SKM-1 (cell line): ENCODE measurements around the gene DGCR8.
A peak's percentile ranks its signal among the peaks of the same experiment; 100 is the strongest.

Source experiments
- DNase-seq: peaks from one replicate; lab custom pipeline; 2025; ENCODE audit not compliant: unreplicated experiment; lab: John Stamatoyannopoulos, UW

DGCR8 gene

DNA sequence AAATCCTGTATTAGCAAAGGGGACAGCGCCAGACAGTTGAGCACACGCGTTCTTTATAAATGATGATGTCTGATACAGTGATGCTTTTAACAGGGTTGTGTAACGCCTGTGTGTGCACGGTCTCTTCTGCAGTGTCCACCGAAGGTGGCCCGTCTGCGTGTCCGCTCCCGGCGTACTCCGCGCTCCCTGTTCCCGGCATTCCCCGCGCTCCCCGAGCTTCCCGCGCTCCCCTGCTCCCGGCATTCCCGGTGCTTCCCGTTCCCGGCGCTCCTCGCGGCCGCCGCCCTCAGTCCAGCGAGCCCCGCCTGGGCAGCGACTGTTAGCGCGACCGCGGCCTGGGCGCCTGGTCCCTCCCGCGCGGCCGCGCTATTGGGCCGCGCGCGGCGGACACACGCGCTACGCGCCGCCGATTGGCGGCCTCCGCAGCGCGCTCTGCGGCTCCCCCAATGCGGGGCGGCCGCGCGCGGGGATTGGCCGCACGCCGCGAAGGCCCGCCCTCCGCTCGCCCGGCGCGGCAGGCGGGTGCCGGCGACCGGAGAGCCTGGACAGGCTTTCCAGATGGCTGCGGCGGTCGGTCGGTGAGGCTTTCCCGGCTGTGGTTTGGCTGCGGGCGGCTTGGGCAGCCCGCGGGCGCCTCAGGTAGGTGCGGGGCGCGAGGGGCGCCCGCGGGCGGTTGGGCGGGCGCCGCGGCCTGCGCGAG lies at the start of gene DGCR8:
TSS of gene DGCR8 (plus strand) at position 497 of the 700 bp plus-strand sequence. CDS start 5,723 bp downstream, outside the sequence.
- DNase-seq, result peak; percentile 77

GRCh38 chr22:20031732-20032406 lies 48.2 kb upstream of the DGCR8 start:
- no peak for DNase-seq

DNA sequence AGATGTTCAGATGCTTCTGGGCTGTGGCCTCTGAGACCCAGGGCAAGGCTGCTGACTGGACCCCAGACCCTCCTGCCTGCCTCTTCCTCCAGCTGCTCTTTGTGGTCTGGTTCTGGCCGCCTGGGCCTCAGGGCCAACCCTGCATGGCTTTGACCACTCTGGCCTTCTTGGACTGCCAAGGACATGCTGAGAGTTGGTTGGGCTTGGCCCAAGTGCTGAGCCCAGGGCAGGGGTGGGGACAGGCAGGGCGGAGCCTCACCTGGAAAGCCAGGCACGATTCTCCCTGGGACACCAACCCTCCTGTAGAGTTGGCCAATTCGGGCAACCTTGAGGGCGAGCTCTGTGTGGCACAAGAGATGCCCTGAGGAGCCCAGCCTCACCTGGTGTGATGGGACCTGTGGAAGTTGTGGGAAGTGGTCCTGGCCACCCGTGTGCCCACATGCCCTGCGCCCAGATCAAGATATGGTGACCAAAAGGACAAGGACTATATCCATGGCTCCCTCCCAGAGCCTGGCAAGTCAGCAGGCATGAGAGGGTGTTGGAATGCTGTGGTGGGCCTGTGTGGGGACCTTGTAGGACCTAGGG lies 47.5 kb upstream of the DGCR8 start:
- DNase-seq, result no peak

GRCh38 chr22:20033045-20033706 lies 46.9 kb upstream of the DGCR8 start:
- DNase-seq, result no peak

DNA sequence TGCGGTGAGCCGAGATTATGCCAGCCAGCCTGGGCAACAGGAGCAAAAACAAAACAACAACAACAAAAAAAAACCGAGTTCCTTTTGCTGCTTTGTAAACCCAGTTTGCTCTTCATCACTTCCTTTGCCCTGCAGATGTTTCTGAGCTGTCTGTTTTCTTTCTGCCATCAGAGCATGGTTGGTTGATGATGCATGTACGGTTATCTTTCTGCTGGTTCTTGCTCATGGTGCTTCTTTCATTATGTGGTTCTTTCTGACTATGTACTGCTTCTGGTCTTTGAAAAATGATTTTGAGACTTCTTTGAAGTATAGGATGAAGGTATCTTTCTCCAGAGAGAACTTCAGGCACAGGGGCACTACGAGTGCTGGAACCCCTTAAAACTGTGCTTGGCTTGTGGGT lies 45.9 kb upstream of the DGCR8 start:
- DNase-seq, result no peak

GRCh38 chr22:20035375-20036083 lies 44.5 kb upstream of the DGCR8 start:
- no peak for DNase-seq

DNA sequence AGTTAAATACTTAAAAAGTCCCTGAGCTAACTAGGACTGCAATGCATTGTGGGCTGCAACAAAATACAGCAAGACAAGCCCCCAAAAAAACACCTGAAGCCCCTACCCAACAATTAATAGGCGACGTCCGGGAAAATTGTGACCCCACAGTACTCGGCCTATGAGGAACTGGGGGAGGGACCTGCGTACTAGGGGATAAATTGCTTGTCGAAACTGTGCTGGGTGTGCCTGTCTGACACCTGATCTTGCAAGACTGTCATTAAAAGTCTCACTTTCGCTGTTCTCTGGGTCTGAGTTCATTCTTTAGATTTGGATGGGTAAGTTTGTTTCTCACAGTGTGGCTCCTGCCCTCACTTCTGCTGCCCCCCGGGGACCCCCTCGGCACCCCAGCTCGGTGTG lies 44.0 kb upstream of the DGCR8 start:
- no peak for DNase-seq

DNA sequence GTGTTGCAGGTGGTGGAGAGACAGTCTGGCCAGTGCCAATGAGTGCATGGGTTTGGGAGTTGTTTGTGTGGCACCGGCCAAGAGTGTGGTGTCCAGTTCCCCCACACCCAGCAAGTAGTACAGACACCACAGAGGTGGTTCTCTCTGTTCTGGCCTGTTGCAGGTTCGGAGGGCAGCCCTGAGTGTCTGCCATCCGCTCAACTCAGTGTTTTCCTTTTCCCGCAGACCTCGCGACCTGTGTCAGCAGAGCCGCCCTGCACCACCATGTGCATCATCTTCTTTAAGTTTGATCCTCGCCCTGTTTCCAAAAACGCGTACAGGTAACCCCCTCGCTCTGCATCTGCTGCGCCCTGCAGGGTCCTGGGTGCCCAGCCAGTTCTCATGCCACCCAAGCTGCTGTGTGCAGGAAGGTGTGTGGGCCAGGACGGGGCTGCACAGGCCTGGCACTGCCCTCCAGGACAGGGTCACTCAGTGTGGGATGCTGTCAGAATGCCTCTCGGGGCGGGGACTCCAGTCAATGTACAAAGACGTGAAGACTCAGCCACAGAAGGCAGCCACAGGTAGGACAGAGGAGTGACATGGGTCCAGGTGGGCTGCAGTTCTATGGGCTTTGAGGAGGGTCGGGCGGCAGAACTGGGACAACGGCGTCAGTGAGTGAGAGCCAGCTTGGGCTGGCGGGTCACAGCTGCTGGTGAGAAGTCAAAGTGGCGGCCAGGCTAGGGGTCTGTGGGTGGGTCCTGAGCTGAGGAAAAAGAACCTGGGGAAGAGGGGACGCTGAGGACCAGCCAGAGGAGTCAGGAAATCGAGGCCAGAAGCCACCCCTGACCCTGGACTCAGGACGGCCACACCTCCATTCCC lies 43.3 kb upstream of the DGCR8 start:
- no peak for DNase-seq

DNA sequence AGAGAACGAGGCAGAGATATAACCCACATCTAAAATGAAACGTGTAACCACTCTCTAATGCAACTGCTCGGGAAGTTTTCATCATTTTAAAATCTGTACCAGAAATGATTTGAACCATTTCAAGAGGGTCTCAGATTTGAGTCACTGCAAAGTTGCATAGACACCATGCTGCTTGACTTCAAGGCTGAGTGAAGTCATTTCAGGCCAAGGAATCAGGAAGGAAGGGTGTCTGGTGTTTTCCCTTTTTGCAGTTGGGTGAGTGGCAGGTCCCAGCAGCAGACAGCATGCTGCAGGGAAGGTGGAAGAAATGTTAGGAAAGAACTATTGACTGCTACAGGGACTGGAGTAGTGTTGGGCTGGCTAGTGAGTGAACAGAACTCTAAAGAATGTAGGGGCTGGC lies 42.6 kb upstream of the DGCR8 start:
- peak; percentile 5 for DNase-seq

GRCh38 chr22:20038574-20038973 lies 41.5 kb upstream of the DGCR8 start:
- no peak for DNase-seq

GRCh38 chr22:20039683-20040325 lies 40.2 kb upstream of the DGCR8 start:
- DNase-seq, result no peak

GRCh38 chr22:20040327-20041200 lies 39.5 kb upstream of the DGCR8 start:
- no peak for DNase-seq

- no peak for DNase-seq
Observed at GRCh38 chr22:20043057-20043996, 36.7 kb upstream of the DGCR8 start.

DNA sequence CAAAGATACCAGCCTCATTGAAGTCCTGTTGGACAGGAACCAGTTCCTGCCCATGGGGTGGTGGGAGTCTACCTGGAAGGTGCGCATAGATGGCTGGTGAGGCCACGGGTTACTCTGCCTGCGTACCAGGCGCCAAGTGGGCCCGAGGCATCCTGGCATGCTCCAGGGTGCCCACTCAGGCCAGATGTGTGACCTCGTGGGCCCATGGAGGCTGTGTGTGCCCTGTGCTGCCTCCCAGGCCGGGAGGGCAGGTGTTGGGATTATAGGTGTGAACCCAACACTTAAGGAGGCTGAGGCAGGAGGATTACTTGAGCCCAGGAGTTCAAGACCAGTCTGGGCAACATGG lies 36.1 kb upstream of the DGCR8 start:
- no peak for DNase-seq

GRCh38 chr22:20044495-20045151 lies 35.4 kb upstream of the DGCR8 start:
- DNase-seq, result no peak

DNA sequence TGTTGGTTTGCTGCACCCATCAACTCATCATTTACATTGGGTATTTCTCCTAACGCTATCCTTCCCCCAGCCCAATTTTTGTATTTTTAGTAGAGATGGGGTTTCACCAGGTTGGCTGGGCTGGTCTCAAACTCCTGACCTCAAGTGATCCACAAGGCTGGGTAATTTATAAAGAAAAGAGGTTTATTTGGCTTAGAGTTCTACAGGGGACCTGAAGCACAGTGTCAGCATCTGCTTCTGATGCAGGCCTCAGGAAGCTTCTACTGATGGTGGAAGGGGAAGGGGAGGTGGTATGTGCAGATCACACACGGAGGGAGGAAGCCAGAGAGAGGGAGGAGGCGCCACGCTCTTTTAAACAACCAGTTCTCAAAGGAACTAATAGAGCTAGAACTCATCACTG lies 33.3 kb upstream of the DGCR8 start:
- no peak for DNase-seq

DNA sequence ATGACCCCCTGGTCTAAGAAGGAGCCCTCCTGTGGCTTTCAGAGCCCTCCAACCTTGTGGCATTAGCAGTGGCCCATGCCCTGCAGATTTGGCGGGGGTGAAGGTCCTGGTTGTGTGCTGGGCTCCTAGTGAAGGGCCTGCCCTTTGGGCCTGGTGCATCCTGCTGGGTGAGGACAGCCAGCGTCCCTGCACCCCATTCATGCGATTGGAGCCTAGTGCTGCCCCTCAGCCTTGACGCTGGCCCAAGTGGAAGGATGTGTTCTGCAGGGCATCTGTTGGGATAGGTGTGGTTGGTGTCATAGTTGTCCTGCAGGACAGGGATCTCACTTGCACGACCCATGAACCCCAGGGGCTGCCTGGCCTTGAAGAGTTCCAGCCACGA lies 28.1 kb upstream of the DGCR8 start:
- DNase-seq, result no peak
